HL-60 (cell line): Measurements from ENCODE around the gene SSH2.
"Not testable (repeated sequence)": the region's sequence is repeated elsewhere in the genome, so short reads cannot be mapped to it uniquely, and the experiment has no call there.

Experiments used
- CTCF ChIP-seq: IDR thresholded peaks from one replicate; pipeline ENCODE4 v1.5.1; 2011; ENCODE audit warnings: low read length, control low read depth, inconsistent platforms; ENCODE audit not compliant: insufficient read depth
- GABPA ChIP-seq: IDR thresholded peaks from 2 replicates; pipeline ENCODE4 v1.6.1; 2012; ENCODE audit warnings: low read depth
- POLR2AphosphoS5 ChIP-seq: IDR thresholded peaks from 2 replicates; pipeline ENCODE4 v1.6.1; 2012; ENCODE audit warnings: low read depth
- REST ChIP-seq: IDR thresholded peaks from 2 replicates; pipeline ENCODE4 v1.6.1; 2012; ENCODE audit warnings: low read depth; ENCODE audit not compliant: insufficient replicate concordance
- SPI1 ChIP-seq: IDR thresholded peaks from 2 replicates; pipeline ENCODE4 v1.6.1; 2012; ENCODE audit warnings: low read depth, mild to moderate bottlenecking, borderline replicate concordance

GRCh38 chr17:29857105-29857504, 72.9 kb downstream of the SSH2 start:
- not testable (repeated sequence) for TF ChIP-seq CTCF, GABPA, REST, POLR2AphosphoS5, SPI1
